Activated CD4-positive, CD25-positive, alpha-beta regulatory T cell treated with anti-CD3 and anti-CD28 coated beads, Interleukin-2, amount 50 U/mL, for 24 hours (primary cell): ENCODE results near the gene GDF2.

Experiments
- ATAC-seq, 2 donors: fragments of 150-1000 bp; cut with Tn5 transposase; one replicate each; pipeline ENCODE4 v1.10.0; 2021; ENCODE audit warnings: mild to moderate bottlenecking in 1 of 2, moderate library complexity in 1 of 2

Gene GDF2

GRCh38 chr10:47312663-47312995 lies 9.6 kb upstream of the GDF2 start:
- no peak for ATAC-seq

GRCh38 chr10:47314416-47314970 lies 7.8 kb upstream of the GDF2 start:
- no peak for ATAC-seq

GRCh38 chr10:47315421-47315820 lies 6.8 kb upstream of the GDF2 start:
- no peak for ATAC-seq

- no peak for ATAC-seq
These were observed 6.1 kb upstream of the GDF2 start for GRCh38 chr10:47316131-47316530.

- no peak for ATAC-seq
These were observed 5.0 kb upstream of the GDF2 start for GRCh38 chr10:47317251-47317650.

DNA sequence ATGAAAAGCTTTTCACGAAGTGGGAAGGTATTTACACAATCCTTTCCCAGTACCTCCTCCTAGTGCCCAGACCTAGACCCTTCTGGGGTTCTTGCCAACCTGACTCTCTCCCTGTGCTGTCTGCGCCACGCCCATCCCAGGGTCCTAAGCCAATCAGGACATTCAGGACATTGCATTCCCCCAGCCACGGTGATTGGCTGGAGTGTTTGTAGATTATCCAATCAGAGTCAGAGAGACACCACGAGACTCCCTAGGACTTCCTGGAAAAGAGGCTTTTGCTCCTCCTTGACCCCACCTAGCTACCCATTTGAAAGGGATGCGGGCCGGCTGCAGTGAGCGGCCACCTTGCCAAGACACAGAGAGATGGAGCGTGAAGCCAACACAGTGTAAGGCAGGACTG lies 3.5 kb upstream of the GDF2 start:
- ATAC-seq, result no peak

DNA sequence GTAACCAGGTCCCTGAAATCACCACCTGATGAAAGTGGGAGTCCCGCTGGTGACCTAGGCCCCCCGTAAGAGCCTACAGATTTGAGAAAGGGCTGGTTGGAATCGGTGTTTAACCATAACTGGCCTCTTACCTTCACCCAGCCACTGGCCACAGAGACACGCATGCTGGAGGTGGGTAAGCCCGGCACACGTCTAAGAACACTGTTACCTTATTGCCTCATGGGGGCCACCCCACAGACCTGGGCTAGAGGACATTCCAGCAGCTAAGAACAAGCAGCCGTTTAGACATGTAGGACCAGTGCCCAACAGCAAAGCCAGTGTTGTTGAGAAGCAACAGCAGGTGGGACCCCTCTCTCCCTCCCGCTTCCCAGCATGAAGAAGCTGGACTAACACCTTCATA lies 2.5 kb upstream of the GDF2 start:
- no peak for ATAC-seq

GRCh38 chr10:47320812-47321211 lies 1.4 kb upstream of the GDF2 start:
- ATAC-seq, result no peak

GRCh38 chr10:47321521-47322195 lies 596 bp upstream of the GDF2 start:
- no peak for ATAC-seq

DNA sequence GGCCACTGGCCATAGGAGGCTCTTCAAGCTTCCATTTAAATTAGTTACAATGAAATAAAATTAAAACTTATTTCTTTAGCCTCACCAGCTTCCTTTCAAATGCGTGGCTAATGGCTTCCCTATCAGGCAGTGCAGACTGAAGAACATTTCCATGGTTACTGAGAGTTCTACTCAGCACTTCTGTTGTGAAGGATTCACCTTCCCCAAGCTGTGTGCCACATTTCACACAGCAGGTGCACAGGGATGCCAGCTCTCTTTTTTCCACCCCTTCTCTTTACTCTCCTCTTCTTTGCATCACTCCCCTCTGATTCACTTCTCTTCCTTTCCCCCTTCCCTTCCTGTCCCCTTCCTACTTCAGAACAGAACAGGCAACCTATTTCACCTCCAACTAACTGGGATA lies 833 bp downstream of the GDF2 start:
- ATAC-seq, result no peak

- ATAC-seq, result no peak
These were observed 1.5 kb downstream of the GDF2 start for GRCh38 chr10:47323636-47324296.

- no peak for ATAC-seq
These were observed 3.3 kb downstream of the GDF2 start for GRCh38 chr10:47325303-47326291.

GRCh38 chr10:47326306-47326926 lies 4.2 kb downstream of the GDF2 start:
- no peak for ATAC-seq

GRCh38 chr10:47326927-47327330 lies 4.7 kb downstream of the GDF2 start:
- no peak for ATAC-seq

DNA sequence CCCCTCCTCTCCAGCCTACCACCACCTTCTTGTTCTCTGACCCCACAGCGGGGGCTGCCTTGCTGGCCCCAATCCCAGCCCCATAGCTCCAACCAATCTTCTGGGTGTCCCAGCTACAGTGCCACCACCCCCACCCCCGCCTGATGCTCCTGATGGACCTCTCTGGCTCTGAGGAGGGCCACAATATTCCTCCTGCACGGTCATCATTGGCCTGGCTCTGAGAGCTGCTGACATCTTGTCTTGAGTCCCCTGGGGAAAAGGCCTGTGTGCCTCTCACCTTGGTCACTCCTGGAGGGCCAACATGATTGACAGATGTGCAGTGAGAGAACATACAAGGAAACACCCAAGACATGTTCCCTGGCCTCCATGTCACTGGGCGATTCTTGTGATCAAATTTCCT lies 7.6 kb downstream of the GDF2 start:
- no peak for ATAC-seq

GRCh38 chr10:47330366-47330765 lies 8.1 kb downstream of the GDF2 start:
- no peak for ATAC-seq

GRCh38 chr10:47330804-47331203 lies 8.6 kb downstream of the GDF2 start:
- no peak for ATAC-seq

- no peak for ATAC-seq
These were observed 9.2 kb downstream of the GDF2 start for GRCh38 chr10:47331491-47331890.

DNA sequence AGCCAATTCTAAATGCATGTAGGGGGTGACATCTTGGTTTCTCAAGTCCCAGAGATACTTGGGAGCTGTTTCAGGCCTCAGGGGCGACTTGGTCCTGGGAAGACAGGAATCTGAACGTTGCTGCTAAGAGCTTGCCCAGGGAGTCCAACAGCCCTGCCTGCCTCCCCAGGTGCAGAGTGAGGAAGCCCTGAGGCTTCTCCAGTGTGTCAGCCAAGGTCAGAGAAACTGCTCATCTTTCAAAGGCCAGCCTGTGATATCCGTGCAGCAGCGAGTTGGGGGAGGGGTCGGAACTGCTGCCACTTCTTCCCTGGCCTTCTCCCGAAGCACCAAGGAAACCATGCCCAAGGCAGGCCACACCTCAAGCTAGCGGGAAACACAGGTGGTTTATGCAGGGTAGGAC lies 9.7 kb downstream of the GDF2 start:
- ATAC-seq, result no peak

- ATAC-seq, result no peak
These were observed 10.1 kb downstream of the GDF2 start for GRCh38 chr10:47332371-47332770.

- ATAC-seq, result no peak
These were observed 10.7 kb downstream of the GDF2 start for GRCh38 chr10:47332946-47333345.

DNA sequence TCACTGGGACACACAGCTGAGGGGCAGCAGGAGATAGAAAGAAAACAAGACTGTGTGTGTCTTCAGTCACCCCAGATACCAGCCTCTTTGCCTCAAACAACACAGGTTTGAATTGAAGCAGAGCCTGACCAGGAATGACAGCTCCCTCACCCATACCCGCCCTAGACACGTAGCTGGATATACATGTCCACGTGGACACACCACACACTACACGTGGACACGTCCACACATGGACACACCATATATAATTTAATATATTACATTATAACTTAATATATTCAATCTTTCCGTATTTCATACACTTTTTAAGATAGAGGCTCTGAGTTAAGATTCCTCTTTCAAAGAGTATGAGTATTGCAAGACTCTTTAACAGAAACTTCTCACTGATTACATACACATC lies 11.3 kb downstream of the GDF2 start:
- ATAC-seq, result no peak
